HEK293 (cell line): ENCODE measurements around the gene AMER2.

Source experiments
- SALL2 ChIP-seq: fragments of 450-650 bp; formaldehyde crosslinking; IDR thresholded peaks from 2 replicates; pipeline ENCODE4 v1.5.0; 2017; ENCODE audit warnings: missing biosample characterization, mild to moderate bottlenecking, missing genetic modification characterization, borderline replicate concordance
- ZNF707 ChIP-seq: fragments of 450-650 bp; formaldehyde crosslinking; IDR thresholded peaks from 2 replicates; pipeline ENCODE4 v1.5.1; 2016; ENCODE audit warnings: missing biosample characterization, missing genetic modification characterization
- TF ChIP-seq, protein P1 (sequence below): fragments of 450-650 bp; formaldehyde crosslinking; IDR thresholded peaks from 2 replicates; pipeline ENCODE4 v1.5.1; 2016; ENCODE audit warnings: missing biosample characterization, missing genetic modification characterization

DNA sequence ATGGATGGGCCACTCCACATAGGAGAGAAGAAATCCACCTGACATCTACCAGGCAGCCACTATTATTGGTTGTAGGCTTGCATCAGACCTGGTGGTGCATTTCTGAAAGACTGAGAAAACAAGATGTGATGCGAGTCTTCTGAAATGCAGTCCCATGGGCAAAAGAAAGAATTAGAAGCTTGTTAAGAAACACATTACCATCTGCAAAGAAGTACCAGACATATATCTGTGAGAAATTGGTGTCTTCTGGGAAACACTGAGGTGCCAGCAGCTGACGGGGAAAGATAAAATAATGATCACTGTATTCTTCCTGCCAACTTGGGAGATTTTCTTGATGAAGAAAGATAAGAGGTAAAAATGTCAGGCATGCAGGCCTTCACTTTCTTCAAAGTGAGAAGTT, 14.4 kb downstream of the AMER2 start:
- TF ChIP-seq, protein P1, sequence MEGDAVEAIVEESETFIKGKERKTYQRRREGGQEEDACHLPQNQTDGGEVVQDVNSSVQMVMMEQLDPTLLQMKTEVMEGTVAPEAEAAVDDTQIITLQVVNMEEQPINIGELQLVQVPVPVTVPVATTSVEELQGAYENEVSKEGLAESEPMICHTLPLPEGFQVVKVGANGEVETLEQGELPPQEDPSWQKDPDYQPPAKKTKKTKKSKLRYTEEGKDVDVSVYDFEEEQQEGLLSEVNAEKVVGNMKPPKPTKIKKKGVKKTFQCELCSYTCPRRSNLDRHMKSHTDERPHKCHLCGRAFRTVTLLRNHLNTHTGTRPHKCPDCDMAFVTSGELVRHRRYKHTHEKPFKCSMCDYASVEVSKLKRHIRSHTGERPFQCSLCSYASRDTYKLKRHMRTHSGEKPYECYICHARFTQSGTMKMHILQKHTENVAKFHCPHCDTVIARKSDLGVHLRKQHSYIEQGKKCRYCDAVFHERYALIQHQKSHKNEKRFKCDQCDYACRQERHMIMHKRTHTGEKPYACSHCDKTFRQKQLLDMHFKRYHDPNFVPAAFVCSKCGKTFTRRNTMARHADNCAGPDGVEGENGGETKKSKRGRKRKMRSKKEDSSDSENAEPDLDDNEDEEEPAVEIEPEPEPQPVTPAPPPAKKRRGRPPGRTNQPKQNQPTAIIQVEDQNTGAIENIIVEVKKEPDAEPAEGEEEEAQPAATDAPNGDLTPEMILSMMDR (tag by site-specific recombination): no peak
- TF ChIP-seq SALL2: no peak
- TF ChIP-seq ZNF707 (tag by site-specific recombination): no peak
